IMR-90 (cell line): ENCODE measurements around the gene BICD2. TPM values are rescaled to one million over a fixed set of nuclear protein-coding genes. Genes with fewer than 3 reads are reported as not detected.
A peak's percentile ranks its signal among the peaks of the same experiment; 100 is the strongest.

Experiments
- ATAC-seq: fragments of 200-7000 bp; cut with Tn5 transposase; 2 replicates; pipeline ENCODE4 v1.9.1; 2020; ENCODE audit warnings: low read depth, mild to moderate bottlenecking, moderate library complexity
- BruUV-seq: library from RNA; stranded (reverse); fragments of 400-500 nt; replicated peaks from 2 replicates; lab custom pipeline; 2021; lab: Mats Ljungman, UMichigan
- CTCF ChIA-PET: fragments of 300-600 bp; formaldehyde crosslinking; extraction: SDS; loops from one replicate; lab custom pipeline; 2021; ENCODE audit warnings: antibody characterized with exemption; lab: Yijun Ruan, JAX
- POLR2A ChIA-PET: fragments of 300-600 bp; sonication (Branson Sonifier 250); formaldehyde crosslinking; loops from one replicate; lab custom pipeline; 2022; ENCODE audit warnings: antibody characterized with exemption; ENCODE audit not compliant: unreplicated experiment; lab: Charles Lee
- DNase-seq: peaks from one replicate; pipeline ENCODE4 v3.0.0; 2013
- H2AFZ ChIP-seq: replicated peaks from 2 replicates; pipeline ENCODE3; 2013; ENCODE audit warnings: low read length, mild to moderate bottlenecking; ENCODE audit not compliant: poor library complexity
- H2AK5ac ChIP-seq: 2 replicates; pipeline ENCODE4 v1.6.1; 2013; ENCODE audit warnings: low read depth, low read length, inconsistent platforms
- H2AK9ac ChIP-seq: replicated peaks from 2 replicates; pipeline ENCODE3; 2013; ENCODE audit warnings: mild to moderate bottlenecking, low read depth, low read length, moderate library complexity; ENCODE audit not compliant: poor library complexity
- H2BK120ac ChIP-seq: 2 replicates; pipeline ENCODE4 v1.6.1; 2013; ENCODE audit warnings: low read depth, low read length, inconsistent platforms
- H2BK15ac ChIP-seq: 3 replicates; pipeline ENCODE4 v1.6.1; 2013; ENCODE audit warnings: low read depth, low read length, inconsistent platforms
- H2BK20ac ChIP-seq: 2 replicates; pipeline ENCODE4 v1.6.1; 2013; ENCODE audit warnings: low read depth, mild to moderate bottlenecking, inconsistent platforms, low read length, moderate library complexity
- H2BK5ac ChIP-seq: 2 replicates; pipeline ENCODE4 v1.6.1; 2013; ENCODE audit warnings: mild to moderate bottlenecking, low read depth, low read length, inconsistent platforms; ENCODE audit not compliant: poor library complexity, severe bottlenecking
- H3K14ac ChIP-seq: replicated peaks from 2 replicates; pipeline ENCODE4 v1.6.1; 2013; ENCODE audit warnings: low read depth, low read length, inconsistent platforms
- H3K18ac ChIP-seq: 2 replicates; pipeline ENCODE4 v1.6.1; 2013; ENCODE audit warnings: low read depth, low read length, control low read depth
- H3K23ac ChIP-seq: 2 replicates; pipeline ENCODE4 v1.6.1; 2013; ENCODE audit warnings: low read depth, low read length, inconsistent platforms
- H3K27ac ChIP-seq: 2 replicates; pipeline ENCODE4 v1.5.1; 2013; ENCODE audit warnings: mild to moderate bottlenecking, control low read depth, low read length; ENCODE audit not compliant: insufficient read depth
- H3K27me3 ChIP-seq: 2 replicates; pipeline ENCODE4 v1.6.1; 2013; ENCODE audit warnings: low read length; ENCODE audit not compliant: control insufficient read depth, insufficient read depth
- H3K36me3 ChIP-seq: 2 replicates; pipeline ENCODE4 v1.6.1; 2013; ENCODE audit warnings: low read length, mixed read lengths; ENCODE audit not compliant: control insufficient read depth, insufficient read depth
- H3K4ac ChIP-seq: 2 replicates; pipeline ENCODE4 v1.6.1; 2013; ENCODE audit warnings: low read depth, low read length, inconsistent platforms
- H3K4me1 ChIP-seq: 2 replicates; pipeline ENCODE4 v1.6.1; 2013; ENCODE audit warnings: low read length, mixed read lengths; ENCODE audit not compliant: control insufficient read depth, insufficient read depth
- H3K4me2 ChIP-seq: 2 replicates; pipeline ENCODE4 v1.6.1; 2013; ENCODE audit warnings: low read depth, mild to moderate bottlenecking, control low read depth, low read length, moderate library complexity
- H3K4me3 ChIP-seq: 2 replicates; pipeline ENCODE4 v1.5.1; 2013; ENCODE audit warnings: low read depth, mild to moderate bottlenecking, control low read depth, low read length, moderate library complexity; ENCODE audit not compliant: insufficient read depth
- H3K56ac ChIP-seq: 2 replicates; pipeline ENCODE4 v1.6.1; 2013; ENCODE audit warnings: low read length, inconsistent platforms; ENCODE audit not compliant: insufficient read depth; ENCODE audit errors: extremely low read depth
- H3K79me1 ChIP-seq, 2 experiments: 2 replicates each; pipeline ENCODE4 v1.6.1; 2013; ENCODE audit warnings: low read length in 2 of 2, inconsistent platforms in 1 of 2, low read depth in 1 of 2
- H3K9ac ChIP-seq: 2 replicates; pipeline ENCODE4 v1.6.1; 2013; ENCODE audit warnings: low read depth, low read length, control low read depth
- H3K9me1 ChIP-seq: 2 replicates; pipeline ENCODE4 v1.6.1; 2013; ENCODE audit warnings: low read length, inconsistent platforms; ENCODE audit not compliant: insufficient read depth
- H3K9me3 ChIP-seq: 2 replicates; pipeline ENCODE4 v1.6.1; 2013; ENCODE audit warnings: low read length; ENCODE audit not compliant: control insufficient read depth, insufficient read depth
- H4K20me1 ChIP-seq: 2 replicates; pipeline ENCODE4 v1.6.1; 2013; ENCODE audit warnings: low read length, inconsistent platforms; ENCODE audit not compliant: insufficient read depth
- H4K5ac ChIP-seq: 2 replicates; pipeline ENCODE4 v1.6.1; 2013; ENCODE audit warnings: mild to moderate bottlenecking, low read depth, low read length, control low read depth
- H4K8ac ChIP-seq, 2 experiments: 2 replicates each; pipeline ENCODE4 v1.6.1; 2013; ENCODE audit warnings: low read depth in 2 of 2, low read length in 2 of 2, control low read depth in 1 of 2, inconsistent platforms in 1 of 2
- H4K91ac ChIP-seq: 2 replicates; pipeline ENCODE4 v1.6.1; 2013; ENCODE audit warnings: low read depth, low read length, inconsistent platforms; ENCODE audit not compliant: insufficient read depth
- BHLHE40 ChIP-seq: fragments of 150-350 bp; IDR thresholded peaks from 2 replicates; pipeline ENCODE4 v1.6.1; 2016; ENCODE audit warnings: mild to moderate bottlenecking, low read depth, low read length
- CHD1 ChIP-seq: IDR thresholded peaks from 2 replicates; pipeline ENCODE4 v1.6.1; 2012; ENCODE audit warnings: low read depth, low read length, improper control_type of control experiment
- MAZ ChIP-seq: IDR thresholded peaks from 2 replicates; pipeline ENCODE4 v1.6.1; 2012; ENCODE audit warnings: low read depth, mild to moderate bottlenecking, low read length, improper control_type of control experiment, moderate library complexity, borderline replicate concordance
- POLR2A ChIP-seq: IDR thresholded peaks from 2 replicates; pipeline ENCODE4 v1.6.1; 2012; ENCODE audit warnings: mild to moderate bottlenecking, low read depth, low read length
- WGBS, 2 experiments: methylation state at CpG; one replicate each; pipeline versions ENCODE4 v1.1.5 to v1.1.7; 2013; ENCODE audit warnings: missing lambda C conversion rate in 2 of 2; ENCODE audit not compliant: insufficient read length in 1 of 2; ENCODE audit errors: extremely low coverage in 2 of 2; 5-methylcytosine and 5-hydroxymethylcytosine counted together
- dilution Hi-C: fragments of 300-500 bp; cut with HindIII; formaldehyde crosslinking; loops from one replicate; pipeline ENCODE4 v1.14.3; 2018; ENCODE audit warnings: low sequenced_read_pairs; ENCODE audit not compliant: unreplicated experiment
- in situ Hi-C: fragments of 300-500 bp; cut with MboI; formaldehyde crosslinking; loops from 3 replicates; pipeline ENCODE4 v1.14.3; 2019; ENCODE audit warnings: low sequenced_read_pairs, inconsistent platforms, mixed read lengths
- intact Hi-C: fragments of 100-400 bp; cut with micrococcal nuclease; formaldehyde crosslinking; loops from 2 replicates; pipeline ENCODE4 v1.10.0; 2022
- polyA plus RNA-seq, 3 experiments: library from polyadenylated mRNA; depleted of rRNA; stranded (reverse); fragments of >200 nt; gene quantifications; 2 replicates each; pipeline ENCODE4 v1.2.3, GENCODE V29; 2012; ENCODE audit warnings: low replicate concordance in 1 of 3
- total RNA-seq: library from RNA; depleted of rRNA; stranded (reverse); fragments of >200 nt; gene quantifications from 2 replicates; pipeline ENCODE4 v1.2.3, GENCODE V29; 2012
- TF ChIP-seq, protein P1 (sequence below): fragments of 150-350 bp; IDR thresholded peaks from 2 replicates; pipeline ENCODE4 v1.6.1; 2017; ENCODE audit warnings: mild to moderate bottlenecking, antibody characterized with exemption, low read length, low read depth
- TF ChIP-seq, protein P2 (sequence below): conservative IDR thresholded peaks from 2 replicates; pipeline ENCODE4 v1.5.1; 2012; ENCODE audit warnings: mild to moderate bottlenecking, low read depth, low read length, improper control_type of control experiment

The BICD2 gene
- total and polyA plus RNA-seq, 2 of the 4 experiments (the other 2 are of a cell fraction) = 21.5 to 35.7 TPM

DNA sequence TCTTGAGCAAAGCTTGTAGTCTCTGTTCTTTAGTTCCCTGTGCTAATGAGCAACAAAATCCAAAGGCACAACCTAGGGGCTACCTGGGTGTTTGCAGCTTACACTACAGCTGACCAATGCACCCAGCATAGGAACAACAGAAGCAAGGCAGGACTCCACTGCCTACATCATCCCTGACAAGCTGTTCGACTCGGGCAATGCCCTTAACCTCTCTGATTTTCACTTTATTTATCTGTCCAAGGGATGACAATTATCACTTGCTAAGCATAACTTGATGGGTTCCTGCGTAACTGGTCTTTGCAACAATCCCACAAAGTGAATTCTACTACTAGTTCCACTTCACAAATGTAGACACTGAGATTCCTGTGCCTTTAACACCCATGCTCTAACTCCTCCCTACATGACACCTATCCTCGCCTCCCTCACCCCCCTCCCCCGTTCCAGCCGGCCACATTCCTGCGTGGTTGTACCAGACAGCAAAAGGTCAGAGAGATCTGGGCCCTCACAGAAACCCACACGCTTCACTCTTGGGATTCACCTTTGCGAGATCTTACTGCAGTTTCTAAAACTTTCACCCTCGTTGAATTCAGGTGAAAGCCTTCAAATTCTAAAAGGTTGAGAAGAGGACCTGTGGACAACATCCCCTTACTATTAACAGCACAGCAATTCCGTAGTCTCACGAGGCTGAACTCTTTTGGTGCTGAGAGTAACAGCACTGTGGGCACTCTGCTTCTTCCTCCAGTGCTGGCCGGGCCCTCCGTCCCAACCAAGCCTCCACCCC lies 95.7 kb downstream of the BICD2 start:
- H3K4me3 ChIP-seq = peak overlapping the region; percentile 79
- H2BK5ac ChIP-seq = peak overlapping the region; percentile 91
- peaks cover 25 to 74% of the 10 kb centered on the region in 2 experiments for H3K79me1 ChIP-seq
- in situ Hi-C loops (no loop called here), dilution Hi-C loops (no loop called here), intact Hi-C loops (no loop called here)
- peak overlapping the region; percentile 99 for H2AFZ ChIP-seq
- H3K14ac ChIP-seq = peak overlapping the region; percentile 92
- peaks cover 6% of the 10 kb centered on the region for H3K36me3 ChIP-seq
- H4K91ac ChIP-seq = peak overlapping the region; percentile 87
- H3K4ac ChIP-seq = peak overlapping the region; percentile 92
- BruUV-seq = TSS peak; percentile 59
- 39% methylated on average over 5 of the region's 14 CpGs; no CpG with 5 or more reads in 1 of the 2 experiments for WGBS, 2 experiments
- H2BK15ac ChIP-seq = 0 out of 3 replicates have a peak overlapping the region, but pooled peaks have one; percentile 20
- H3K18ac ChIP-seq = peak overlapping the region; percentile 40
- no peaks in the 10 kb centered on the region for H3K27me3 ChIP-seq
- H3K4me2 ChIP-seq = peak overlapping the region; percentile 88
- ATAC-seq (peak; percentile 50), DNase-seq (peak; percentile 65)
- ChIA-PET POLR2A (no interaction called here), CTCF (no interaction called here)
- H2BK120ac ChIP-seq = peak overlapping the region; percentile 59
- H2BK20ac ChIP-seq = peak overlapping the region; percentile 21; the same call in 1 of the 2 replicates
- TF ChIP-seq MAZ (peak; percentile 86; the same call in 1 of the 2 replicates), CHD1 (0 out of 2 replicates have a peak, but pooled peaks have one; percentile 53), BHLHE40 (peak; percentile 21; the same call in 1 of the 2 replicates), POLR2A (peak; percentile 65; the same call in 1 of the 2 replicates)
- TF ChIP-seq, protein P1, sequence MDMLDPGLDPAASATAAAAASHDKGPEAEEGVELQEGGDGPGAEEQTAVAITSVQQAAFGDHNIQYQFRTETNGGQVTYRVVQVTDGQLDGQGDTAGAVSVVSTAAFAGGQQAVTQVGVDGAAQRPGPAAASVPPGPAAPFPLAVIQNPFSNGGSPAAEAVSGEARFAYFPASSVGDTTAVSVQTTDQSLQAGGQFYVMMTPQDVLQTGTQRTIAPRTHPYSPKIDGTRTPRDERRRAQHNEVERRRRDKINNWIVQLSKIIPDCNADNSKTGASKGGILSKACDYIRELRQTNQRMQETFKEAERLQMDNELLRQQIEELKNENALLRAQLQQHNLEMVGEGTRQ = no peak
- TF ChIP-seq, protein P2, sequence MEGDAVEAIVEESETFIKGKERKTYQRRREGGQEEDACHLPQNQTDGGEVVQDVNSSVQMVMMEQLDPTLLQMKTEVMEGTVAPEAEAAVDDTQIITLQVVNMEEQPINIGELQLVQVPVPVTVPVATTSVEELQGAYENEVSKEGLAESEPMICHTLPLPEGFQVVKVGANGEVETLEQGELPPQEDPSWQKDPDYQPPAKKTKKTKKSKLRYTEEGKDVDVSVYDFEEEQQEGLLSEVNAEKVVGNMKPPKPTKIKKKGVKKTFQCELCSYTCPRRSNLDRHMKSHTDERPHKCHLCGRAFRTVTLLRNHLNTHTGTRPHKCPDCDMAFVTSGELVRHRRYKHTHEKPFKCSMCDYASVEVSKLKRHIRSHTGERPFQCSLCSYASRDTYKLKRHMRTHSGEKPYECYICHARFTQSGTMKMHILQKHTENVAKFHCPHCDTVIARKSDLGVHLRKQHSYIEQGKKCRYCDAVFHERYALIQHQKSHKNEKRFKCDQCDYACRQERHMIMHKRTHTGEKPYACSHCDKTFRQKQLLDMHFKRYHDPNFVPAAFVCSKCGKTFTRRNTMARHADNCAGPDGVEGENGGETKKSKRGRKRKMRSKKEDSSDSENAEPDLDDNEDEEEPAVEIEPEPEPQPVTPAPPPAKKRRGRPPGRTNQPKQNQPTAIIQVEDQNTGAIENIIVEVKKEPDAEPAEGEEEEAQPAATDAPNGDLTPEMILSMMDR = no peak
- H3K9me3 ChIP-seq = no peaks in the 10 kb centered on the region
- H3K27ac ChIP-seq = peak overlapping the region; percentile 85
- H2AK5ac ChIP-seq = peak overlapping the region; percentile 77
- peak overlapping the region; percentile 24; the same call in 1 of the 2 replicates for H4K5ac ChIP-seq
- H2AK9ac ChIP-seq = peak overlapping the region; percentile 99
- H3K9ac ChIP-seq = peak overlapping the region; percentile 78
- H3K4me1 ChIP-seq = peaks cover 18% of the 10 kb centered on the region
- peak overlapping the region; percentile 70 for H3K56ac ChIP-seq
- H3K9me1 ChIP-seq = peaks cover 13% of the 10 kb centered on the region
- H4K20me1 ChIP-seq = peaks cover 38% of the 10 kb centered on the region
- H3K23ac ChIP-seq = peak overlapping the region; percentile 97
- H4K8ac ChIP-seq = peak overlapping the region; percentile 70 to 90
